ENCODE results near the gene MYBPHL.

The MYBPHL gene

GRCh38 chr1:109283748-109284600 is 22.8 kb downstream of the MYBPHL start:
- TF ChIP-seq CTCF (IDR thresholded peaks at IDR 0.05): no peak
- no peak for TF ChIP-seq ZFX (IDR thresholded peaks at IDR 0.05; ENCODE audit: borderline replicate concordance)
- peak overlapping the region; percentile 85 for H3K27ac ChIP-seq

DNA sequence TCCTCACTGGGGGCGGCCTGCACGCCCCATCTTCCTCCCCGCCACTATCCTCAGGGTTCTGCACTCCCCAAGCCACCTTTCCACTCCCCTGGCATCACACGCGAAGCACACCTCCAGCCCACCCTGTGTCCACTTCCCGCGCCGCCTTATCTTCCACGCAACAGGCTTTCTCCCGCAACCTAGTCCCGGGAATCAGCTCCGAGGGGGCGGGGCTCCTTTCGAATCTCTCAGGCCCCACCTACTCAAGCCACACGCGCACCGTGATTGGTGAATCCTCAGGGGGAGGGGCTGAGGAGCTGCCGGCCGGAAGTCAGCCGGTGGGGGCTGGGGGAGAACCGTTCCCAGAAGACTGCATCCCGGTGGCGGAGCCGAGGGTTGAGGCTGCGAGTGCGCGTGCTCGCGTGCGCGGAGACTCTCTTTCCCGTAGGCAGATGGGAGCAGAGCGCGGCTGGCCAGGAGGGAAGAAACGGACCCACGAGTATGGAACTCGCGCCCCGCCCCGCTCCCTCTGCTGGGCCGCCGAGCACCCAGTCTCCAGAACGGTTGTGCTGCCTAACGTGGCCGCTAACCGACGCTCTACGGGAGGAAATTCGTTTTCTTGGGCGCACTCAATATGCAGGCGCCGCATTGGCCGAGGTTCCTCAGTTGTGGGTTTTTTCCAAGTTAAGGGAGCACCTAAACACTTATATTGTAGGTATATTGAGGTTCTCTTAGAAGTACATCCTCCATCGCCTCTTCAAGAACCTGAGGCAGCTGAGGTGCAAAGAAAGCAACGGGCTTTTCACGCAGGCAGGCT is 23.7 kb downstream of the MYBPHL start, which contains the start of gene PSRC1:
Gene PSRC1 (minus strand): TSS at position 194 of the 796 bp plus-strand sequence.
- TF ChIP-seq ZFX (IDR thresholded peaks at IDR 0.05; ENCODE audit: borderline replicate concordance): no peak
- peak; percentile 21 for TF ChIP-seq CTCF (IDR thresholded peaks at IDR 0.05)

GRCh38 chr1:109282497-109282951 is 24.3 kb downstream of the MYBPHL start:
- peak overlapping the region; percentile 85 for H3K27ac ChIP-seq
- TF ChIP-seq ZFX (IDR thresholded peaks at IDR 0.05; ENCODE audit: borderline replicate concordance): no peak
- TF ChIP-seq CTCF (IDR thresholded peaks at IDR 0.05): no peak

More for the DNA sequence above, 23.7 kb downstream of the MYBPHL start, which contains the start of gene PSRC1:
- peak within 1 kb of the TSS; percentile 85 for H3K27ac ChIP-seq

- TF ChIP-seq ZFX (IDR thresholded peaks at IDR 0.05; ENCODE audit: borderline replicate concordance) (no peak), CTCF (IDR thresholded peaks at IDR 0.05) (no peak)
- peak overlapping the region; percentile 85 for H3K27ac ChIP-seq
Observed at GRCh38 chr1:109281680-109282496, 24.9 kb downstream of the MYBPHL start.

- TF ChIP-seq CTCF (IDR thresholded peaks at IDR 0.05) (no peak), ZFX (IDR thresholded peaks at IDR 0.05; ENCODE audit: borderline replicate concordance) (no peak)
- no peak overlapping the region for H3K27ac ChIP-seq
Observed at GRCh38 chr1:109280862-109281261, 25.9 kb downstream of the MYBPHL start.

- TF ChIP-seq CTCF (IDR thresholded peaks at IDR 0.05): no peak
- no peak for TF ChIP-seq ZFX (IDR thresholded peaks at IDR 0.05; ENCODE audit: borderline replicate concordance)
- H3K27ac ChIP-seq: no peak overlapping the region
Observed at GRCh38 chr1:109279615-109280278, 27.1 kb downstream of the MYBPHL start.

Data from 22Rv1 (cell line).